NCI-H2196 (cell line): ENCODE results near the gene ATP13A3.
"Not testable (repeated sequence)": the region's sequence is repeated elsewhere in the genome, so short reads cannot be mapped to it uniquely, and the experiment has no call there.

ENCODE experiments used
- DNase-seq: peaks from one replicate; lab custom pipeline; 2025; ENCODE audit not compliant: unreplicated experiment; lab: John Stamatoyannopoulos, UW

Gene ATP13A3

GRCh38 chr3:194486540-194487288 lies at the start of gene ATP13A3:
ATP13A3 (minus strand) TSS chr3:194487002; CDS start chr3:194462190, 24,812 bp downstream.
- DNase-seq = peak; percentile 99

- DNase-seq = not testable (repeated sequence)
Measured at GRCh38 chr3:194535199-194535598, 48.4 kb upstream of the ATP13A3 start.

- no peak for DNase-seq
Measured at GRCh38 chr3:194534243-194534642, 47.4 kb upstream of the ATP13A3 start.

- no peak for DNase-seq
Measured at GRCh38 chr3:194532591-194532990, 45.8 kb upstream of the ATP13A3 start.

GRCh38 chr3:194527726-194528125 lies 40.9 kb upstream of the ATP13A3 start:
- no peak for DNase-seq

GRCh38 chr3:194526164-194526563 lies 39.4 kb upstream of the ATP13A3 start:
- DNase-seq = no peak

- peak; percentile 57 for DNase-seq
Measured at GRCh38 chr3:194522579-194523046, 35.8 kb upstream of the ATP13A3 start.

- no peak for DNase-seq
Measured at GRCh38 chr3:194521510-194522260, 34.9 kb upstream of the ATP13A3 start.

- not testable (repeated sequence) for DNase-seq
Measured at GRCh38 chr3:194520682-194521162, 33.9 kb upstream of the ATP13A3 start.

GRCh38 chr3:194520201-194520600 lies 33.4 kb upstream of the ATP13A3 start:
- not testable (repeated sequence) for DNase-seq

GRCh38 chr3:194518652-194519051 lies 31.9 kb upstream of the ATP13A3 start:
- DNase-seq = no peak

- no peak for DNase-seq
Measured at GRCh38 chr3:194517333-194517732, 30.5 kb upstream of the ATP13A3 start.

- DNase-seq = no peak
Measured at GRCh38 chr3:194514626-194515025, 27.8 kb upstream of the ATP13A3 start.

- peak; percentile 97 for DNase-seq
Measured at GRCh38 chr3:194512895-194513601, 26.2 kb upstream of the ATP13A3 start.

- DNase-seq = no peak
Measured at GRCh38 chr3:194508491-194509453, 22.0 kb upstream of the ATP13A3 start.

GRCh38 chr3:194507571-194507970 lies 20.8 kb upstream of the ATP13A3 start:
- DNase-seq = no peak

GRCh38 chr3:194505791-194506415 lies 19.1 kb upstream of the ATP13A3 start:
- no peak for DNase-seq

GRCh38 chr3:194504861-194505260 lies 18.1 kb upstream of the ATP13A3 start:
- no peak for DNase-seq

- no peak for DNase-seq
Measured at GRCh38 chr3:194504146-194504545, 17.3 kb upstream of the ATP13A3 start.

GRCh38 chr3:194503081-194503531 lies 16.3 kb upstream of the ATP13A3 start:
- DNase-seq = no peak
